ENCODE measurements around the gene INO80E.

INO80E gene

GRCh38 chr16:29993191-29993902, 2.7 kb upstream of the INO80E start:
- DNase-seq, result no peak

DNA sequence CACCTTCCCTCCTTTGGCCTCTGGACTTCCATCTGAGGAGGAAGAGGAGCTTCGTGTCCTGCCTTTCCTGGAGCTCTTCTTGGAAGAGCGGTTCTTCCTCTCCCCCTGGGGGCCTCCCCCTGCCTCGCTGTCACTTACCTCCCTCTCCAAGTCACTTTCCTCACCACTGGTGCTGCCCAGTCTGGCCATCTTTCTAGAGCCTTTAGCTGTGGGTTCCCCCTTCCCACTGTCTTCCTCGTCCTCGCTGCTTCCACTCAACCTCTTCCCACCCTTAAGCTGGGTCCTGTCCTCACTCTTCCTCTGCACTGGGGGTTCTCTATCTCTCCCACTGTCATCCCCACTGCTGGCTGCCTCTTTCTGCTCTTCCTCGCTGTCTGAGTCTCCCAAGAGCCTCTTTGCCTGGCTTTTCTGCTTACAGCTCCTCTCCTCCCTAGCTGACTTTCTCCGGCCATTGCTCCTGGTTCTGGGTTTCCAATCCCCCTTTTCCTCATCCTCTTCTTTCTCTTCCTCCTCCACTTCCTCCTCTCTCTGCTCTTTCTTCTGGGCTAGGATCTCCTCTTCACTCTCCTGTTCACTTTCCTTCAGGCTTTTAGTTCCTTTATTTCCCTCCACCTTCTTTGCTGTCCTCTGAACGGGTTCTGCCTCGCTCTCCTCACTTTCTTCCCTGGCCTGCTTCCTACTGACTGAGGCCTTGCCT, 2.0 kb upstream of the INO80E start:
- DNase-seq, result no peak

DNA sequence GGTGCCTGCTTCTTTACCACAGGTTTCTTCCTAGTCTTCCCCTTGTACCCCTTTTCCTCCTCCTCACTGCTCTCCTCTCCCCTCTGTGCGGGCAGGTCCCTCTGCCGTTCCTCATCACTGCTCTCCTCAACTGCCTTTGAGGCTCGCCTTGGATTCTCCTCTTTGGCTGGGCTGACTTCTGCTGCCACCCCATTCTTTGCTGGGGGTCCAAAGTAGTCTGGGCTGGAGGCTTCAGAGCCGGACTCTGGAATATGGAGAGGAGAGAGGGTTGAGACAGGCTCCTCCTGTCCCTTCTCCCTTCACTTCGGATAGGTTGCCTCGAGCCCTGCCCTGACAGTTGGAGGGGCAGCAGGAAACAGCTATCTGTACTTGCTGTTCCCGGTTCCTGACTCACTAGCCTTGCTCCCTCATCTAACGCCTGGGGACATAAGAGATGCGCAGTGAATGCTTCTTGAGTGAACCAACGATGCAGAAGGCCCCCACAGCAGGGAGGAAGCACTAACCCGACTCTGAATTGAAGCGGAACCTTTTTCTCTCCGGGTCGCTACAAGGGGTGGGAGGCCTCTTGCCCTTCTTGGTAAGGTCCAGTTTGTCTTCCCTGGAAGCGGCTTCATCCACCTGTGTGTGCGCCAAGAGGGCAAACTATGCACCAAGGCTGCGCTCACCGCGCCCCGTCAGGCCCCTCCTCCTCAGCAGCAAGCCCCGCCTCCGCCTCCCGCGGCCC, 1.3 kb upstream of the INO80E start:
- DNase-seq, result peak; percentile 79

DNA sequence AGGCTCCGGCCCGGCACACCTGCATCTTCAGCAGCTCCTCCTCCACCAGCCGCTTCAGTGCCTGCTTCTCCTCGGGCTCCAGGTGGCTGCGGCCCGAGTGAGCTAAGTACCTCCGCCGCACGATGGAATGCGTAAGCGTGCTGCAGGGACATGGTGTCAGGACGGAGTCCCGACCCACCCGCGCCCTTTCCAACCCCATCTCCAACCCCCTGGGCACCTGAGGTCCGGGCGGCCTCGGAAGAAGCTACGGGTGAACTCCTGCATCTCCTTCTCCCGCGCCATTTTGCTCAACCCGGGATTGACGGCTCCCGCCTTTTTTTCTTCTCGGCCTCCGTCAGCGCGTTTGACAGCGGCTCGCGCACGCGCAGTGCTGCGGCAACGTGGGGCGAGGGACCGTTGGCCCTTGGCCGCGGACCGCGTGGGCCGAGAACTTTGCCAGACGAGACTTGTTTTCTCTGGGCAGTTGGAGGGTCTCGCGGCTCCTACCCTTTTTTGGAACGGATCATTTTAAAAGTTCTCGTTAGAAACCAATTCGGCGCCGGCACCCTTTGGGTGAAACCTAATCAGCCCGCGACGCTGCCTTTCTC, 624 bp upstream of the INO80E start, which contains the start of gene HIRIP3:
Gene HIRIP3 (minus strand): TSS at position 294 of the 587 bp plus-strand sequence. CDS start 12 bp downstream, at position 282.
- DNase-seq, result peak; percentile 88

DNA sequence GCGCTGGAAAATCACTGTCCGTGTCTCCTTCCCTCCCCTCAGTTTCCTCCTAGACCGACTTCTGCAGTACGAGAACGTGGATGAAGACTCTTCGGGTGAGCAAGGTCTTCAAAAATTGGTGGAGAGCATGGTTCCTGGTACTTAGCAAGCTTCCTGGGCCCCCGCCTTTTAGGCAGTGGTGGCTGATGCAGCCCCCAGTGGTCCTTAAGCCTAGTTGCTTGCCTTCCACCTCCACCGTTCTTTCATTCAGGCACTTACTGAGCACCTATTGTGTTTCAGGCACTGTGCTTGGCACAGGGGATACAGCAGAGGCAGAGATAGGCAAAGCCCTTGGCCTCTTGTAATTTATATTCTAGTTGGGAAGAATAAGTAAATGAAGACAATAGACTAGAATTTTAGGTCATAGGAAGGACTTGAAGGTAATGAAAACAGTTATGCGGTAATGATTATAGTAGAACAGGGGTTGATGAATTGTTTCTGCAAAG, 767 bp downstream of the INO80E start:
- no peak for DNase-seq

DNA sequence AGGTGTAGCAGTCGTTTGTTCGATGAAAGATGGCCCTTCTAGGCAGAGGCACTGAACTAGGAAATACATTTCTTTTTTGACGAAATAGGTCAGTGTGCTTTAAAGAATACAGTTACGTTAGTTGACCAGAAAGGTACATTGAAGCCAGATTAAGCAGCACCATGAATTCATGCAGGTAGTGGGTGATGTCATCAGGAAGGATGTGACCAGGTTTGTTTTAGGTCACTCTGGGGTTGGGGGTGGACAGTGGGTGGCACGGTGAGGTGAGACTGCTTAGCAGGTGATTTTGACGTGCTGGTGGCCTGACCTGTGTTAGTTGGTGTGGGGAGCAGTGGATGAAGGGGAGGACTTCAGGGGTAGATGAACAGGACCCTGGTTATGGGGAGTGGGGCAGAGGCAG, 3.6 kb downstream of the INO80E start:
- DNase-seq, result no peak

DNA sequence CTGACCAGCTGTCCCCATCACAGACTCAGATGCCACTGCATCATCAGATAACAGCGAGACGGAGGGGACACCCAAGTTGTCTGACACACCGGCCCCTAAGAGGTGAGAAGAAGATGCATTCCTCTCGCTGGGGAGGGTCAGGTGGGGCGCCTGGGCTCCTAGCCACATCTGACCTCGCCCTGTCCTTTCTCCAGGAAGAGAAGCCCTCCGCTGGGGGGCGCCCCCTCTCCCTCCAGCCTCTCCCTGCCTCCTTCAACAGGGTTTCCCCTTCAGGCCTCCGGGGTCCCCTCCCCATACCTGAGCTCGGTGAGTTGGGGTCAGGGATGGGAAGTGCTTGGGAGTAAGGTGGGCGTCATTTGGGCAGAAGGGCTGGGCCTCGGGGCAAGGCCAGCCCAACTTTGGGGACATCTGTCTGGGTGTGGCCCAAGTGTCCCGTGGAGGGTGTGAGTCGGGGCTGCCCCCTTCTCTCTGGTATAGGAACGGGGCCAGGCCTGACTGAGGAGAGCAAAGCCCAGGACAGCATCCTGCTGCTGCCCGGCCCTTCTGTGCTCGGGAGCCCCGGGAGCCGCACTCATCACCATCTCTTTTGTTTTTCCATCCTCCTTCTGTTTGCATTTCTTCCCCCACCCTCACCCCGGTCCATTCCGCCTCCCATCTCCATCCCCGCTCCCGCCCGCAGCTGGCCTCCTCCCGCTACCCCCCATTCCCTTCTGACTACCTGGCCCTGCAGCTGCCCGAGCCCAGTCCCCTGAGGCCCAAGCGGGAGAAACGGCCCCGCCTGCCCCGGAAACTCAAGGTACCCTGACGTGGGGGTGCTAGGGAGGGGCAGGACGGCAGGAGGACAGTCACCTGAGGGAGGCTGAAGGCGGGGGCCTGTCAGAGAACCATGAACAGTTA, 4.9 kb downstream of the INO80E start:
- DNase-seq, result no peak

GRCh38 chr16:30002614-30003346, 6.7 kb downstream of the INO80E start:
- DNase-seq, result no peak

- DNase-seq, result no peak
Observed at GRCh38 chr16:30003670-30004423, 7.8 kb downstream of the INO80E start.

GRCh38 chr16:30004424-30004776, 8.4 kb downstream of the INO80E start:
- DNase-seq, result no peak

GRCh38 chr16:30004811-30005242, 8.8 kb downstream of the INO80E start:
- DNase-seq, result no peak

- peak; percentile 52 for DNase-seq
Observed at GRCh38 chr16:30005341-30006094, 9.5 kb downstream of the INO80E start.

DNA sequence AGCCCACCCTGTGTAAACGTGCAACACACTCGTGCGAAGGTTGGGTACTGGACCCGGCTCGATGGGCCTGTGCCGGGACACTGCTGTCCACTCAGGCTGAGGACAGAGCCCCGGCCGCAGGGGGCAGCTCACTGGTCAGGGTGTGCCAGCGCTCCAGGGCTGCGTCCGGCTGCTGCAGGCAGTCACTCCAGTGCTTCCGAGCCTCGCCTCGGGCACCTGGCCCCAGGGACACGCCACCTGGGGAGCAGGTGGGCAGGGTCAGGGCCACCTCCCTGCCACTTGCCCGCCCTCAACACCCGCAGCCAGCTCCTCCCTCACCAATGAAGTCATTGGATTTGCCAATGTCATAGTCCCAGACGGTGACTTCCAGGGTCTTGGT, 10.0 kb downstream of the INO80E start:
- DNase-seq, result no peak

GRCh38 chr16:30006659-30007377, 10.8 kb downstream of the INO80E start:
- no peak for DNase-seq

DNA sequence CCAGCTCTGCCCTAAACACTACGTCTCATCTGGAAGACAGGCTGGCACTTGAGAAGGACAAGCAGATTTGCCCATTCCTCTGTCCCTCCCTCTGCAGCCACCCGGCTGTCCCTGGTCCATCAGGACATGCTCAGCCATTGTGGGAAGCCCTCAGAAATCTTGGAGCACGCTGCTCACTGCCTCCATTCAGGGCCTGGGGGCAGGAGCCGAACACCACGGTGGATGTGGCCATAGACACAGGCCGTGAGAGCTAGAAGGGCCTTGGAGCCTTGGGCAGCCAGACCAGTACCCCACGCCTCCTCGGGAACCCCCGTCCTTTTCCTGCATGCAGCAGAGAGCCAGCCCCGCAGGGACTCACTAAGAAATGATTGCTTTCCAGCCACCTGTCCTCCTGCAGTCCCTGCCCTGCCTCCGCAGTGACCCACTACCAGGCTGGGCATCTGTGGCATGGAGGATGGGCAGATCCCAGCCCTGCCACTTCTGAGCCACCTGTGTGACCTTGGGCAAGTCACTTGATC, 11.4 kb downstream of the INO80E start:
- DNase-seq, result no peak

GRCh38 chr16:30009085-30009862, 13.2 kb downstream of the INO80E start:
- DNase-seq, result no peak

DNA sequence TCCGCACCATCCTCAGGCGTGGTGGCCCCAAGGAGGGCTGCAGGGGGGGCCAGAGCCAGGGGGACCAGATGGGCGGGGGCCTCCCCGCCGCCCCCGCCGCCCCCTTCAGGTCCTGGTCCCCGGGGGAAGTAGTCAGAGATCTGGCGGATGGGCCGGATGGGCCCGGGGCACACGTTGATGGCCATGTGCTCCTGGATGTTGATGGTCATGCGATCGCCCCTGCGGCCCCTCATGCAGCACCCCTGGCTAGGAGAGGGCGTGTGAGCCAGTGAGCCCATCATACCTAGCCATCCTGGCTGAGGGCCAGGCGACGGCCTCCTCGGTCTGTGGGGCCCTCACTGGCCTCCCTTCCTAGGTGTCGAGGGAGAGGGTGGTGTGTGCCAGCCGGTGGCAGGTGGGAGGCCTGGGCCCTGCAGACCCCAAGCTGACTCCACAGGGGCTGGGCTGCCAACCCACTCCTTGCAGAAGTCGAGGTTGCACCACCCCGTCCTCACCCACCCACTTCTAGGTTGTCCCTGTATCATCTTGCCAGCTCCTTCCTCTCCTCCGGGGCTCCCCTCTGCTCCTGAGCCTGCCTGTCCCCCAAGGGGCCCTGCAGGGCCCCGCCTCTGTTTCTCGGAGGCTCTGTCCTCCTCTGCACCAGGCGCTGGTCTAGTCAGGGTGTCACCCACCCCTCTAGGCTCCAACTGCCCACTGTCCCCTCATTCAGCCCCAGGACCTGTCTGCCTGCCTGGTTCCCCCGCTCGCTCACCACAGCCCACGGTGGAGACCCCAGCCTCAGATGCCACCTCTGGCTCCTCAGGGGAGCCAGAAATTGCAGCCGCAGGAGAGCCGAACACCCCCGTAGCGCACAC, 14.2 kb downstream of the INO80E start:
- no peak for DNase-seq

Measured in CD4-positive, alpha-beta T cell treated with Interleukin-6 for 4 hours (primary cell).